Small intestine (tissue), 7 donors: Measurements from ENCODE around the gene ELOVL6. TPM values are rescaled to one million over a fixed set of nuclear protein-coding genes. Genes with fewer than 3 reads are reported as not detected.
A peak's percentile ranks its signal among the peaks of the same experiment; 100 is the strongest.
"Not testable (repeated sequence)": the region's sequence is repeated elsewhere in the genome, so short reads cannot be mapped to it uniquely, and the experiment has no call there.

Experiments used
- DNase-seq, 2 donors: peaks; one replicate each; pipeline versions ENCODE4 v3.0.0 to v3.0.0-alpha.2; 2013
- FAIRE-seq: peaks from 2 replicates; lab custom pipeline; 2012; peaks lifted over from hg19 to GRCh38; lab: Jason Lieb, UNC
- H3K27ac ChIP-seq, 3 donors: one replicate each; pipeline ENCODE4 v1.5.1; 2013; ENCODE audit warnings: low read length in 2 of 3, mild to moderate bottlenecking in 2 of 3, control low read depth in 1 of 3, inconsistent platforms in 1 of 3, low read depth in 1 of 3, moderate library complexity in 1 of 3
- H3K27me3 ChIP-seq, 3 donors: one replicate each; pipeline ENCODE4 v1.6.1; 2013; ENCODE audit warnings: low read length in 3 of 3, inconsistent platforms in 1 of 3; ENCODE audit not compliant: control insufficient read depth in 3 of 3, insufficient read depth in 3 of 3
- H3K36me3 ChIP-seq, 3 donors: one replicate each; pipeline ENCODE4 v1.6.1; 2013; ENCODE audit warnings: low read length in 3 of 3, inconsistent platforms in 1 of 3, low read depth in 1 of 3, mild to moderate bottlenecking in 1 of 3, moderate library complexity in 1 of 3; ENCODE audit not compliant: control insufficient read depth in 3 of 3, insufficient read depth in 2 of 3
- H3K4me1 ChIP-seq, 3 donors: one replicate each; pipeline ENCODE4 v1.6.1; 2013; ENCODE audit warnings: low read length in 2 of 3, inconsistent platforms in 1 of 3, low read depth in 1 of 3, mild to moderate bottlenecking in 1 of 3, moderate library complexity in 1 of 3; ENCODE audit not compliant: control insufficient read depth in 3 of 3, insufficient read depth in 2 of 3
- H3K4me3 ChIP-seq, 3 donors: one replicate each; pipeline ENCODE4 v1.5.1; 2013; ENCODE audit warnings: low read length in 3 of 3, control low read depth in 1 of 3, inconsistent platforms in 1 of 3, low read depth in 1 of 3, mild to moderate bottlenecking in 1 of 3, moderate library complexity in 1 of 3
- H3K9me3 ChIP-seq, 2 donors: one replicate each; pipeline ENCODE4 v1.6.1; 2013; ENCODE audit warnings: low read depth in 1 of 2, low read length in 1 of 2; ENCODE audit not compliant: control insufficient read depth in 2 of 2, insufficient read depth in 1 of 2
- WGBS, 3 donors: extraction: QIAGEN DNeasy Blood & Tissue Kit; methylation state at CpG; one replicate each; pipeline ENCODE4 v1.1.7; 2013; 5-methylcytosine and 5-hydroxymethylcytosine counted together
- polyA plus RNA-seq, 4 donors: library from polyadenylated mRNA; stranded (reverse) in 3 of 4; unstranded in 1 of 4; fragments of 200-250 nt in 3 of 4; fragments of 120-200 nt in 1 of 4; gene quantifications; one replicate each; pipeline versions ENCODE4 v1.2.1 to v1.2.3, GENCODE V29; 2013
- donor health status: healthy with polysubstance abuse.
- donor health status: control.
- donor health status: control.
- donor health status: Bipolar disorder and iron deficiency.
- donor health status: healthy.

The ELOVL6 gene
- polyA plus RNA-seq, 4 donors: 2.7 to 19.1 (median 5.2) TPM

- Histone ChIP-seq H3K9me3 (no peaks in the 10 kb centered on the region), H3K36me3 (peaks cover 0 to 6% (median 0%) of the 10 kb centered on the region in 3 donors), H3K4me3 (no peak overlapping the region), H3K27me3 (no peaks in the 10 kb centered on the region), H3K27ac (no peak overlapping the region), H3K4me1 (peaks cover 7 to 9% (median 8%) of the 10 kb centered on the region in 3 donors)
- no peak for FAIRE-seq
- DNase-seq: peak in 1 of 2 donors; percentile 35
- WGBS, 3 donors: 85 to 90% (median 86%) methylated on average over 5 of the region's 5 CpGs
Observed at GRCh38 chr4:110164251-110164650, 34.2 kb downstream of the ELOVL6 start.

GRCh38 chr4:110163327-110164069 is 34.9 kb downstream of the ELOVL6 start:
- Histone ChIP-seq H3K27me3 (no peaks in the 10 kb centered on the region), H3K4me3 (no peak overlapping the region), H3K27ac (no peak overlapping the region), H3K36me3 (peaks cover 0 to 6% (median 0%) of the 10 kb centered on the region in 3 donors), H3K9me3 (no peaks in the 10 kb centered on the region), H3K4me1 (peaks cover 7 to 9% (median 8%) of the 10 kb centered on the region in 3 donors)
- FAIRE-seq: no peak
- peak in 1 of 2 donors; percentile 64 for DNase-seq
- 23 to 72% (median 43%) methylated on average over 4 of the region's 4 CpGs for WGBS, 3 donors

- H3K4me1 ChIP-seq: peaks cover 7 to 9% (median 7%) of the 10 kb centered on the region in 3 donors
Observed at GRCh38 chr4:110160618-110161017, 37.8 kb downstream of the ELOVL6 start.

GRCh38 chr4:110159541-110159940 is 38.9 kb downstream of the ELOVL6 start:
- no peak for FAIRE-seq
- WGBS, 3 donors: 79 to 89% (median 80%) methylated on average over 4 of the region's 4 CpGs

More at GRCh38 chr4:110160618-110161017, 37.8 kb downstream of the ELOVL6 start:
- no peak overlapping the region for H3K27ac ChIP-seq
- no peaks in the 10 kb centered on the region for H3K9me3 ChIP-seq
- H3K36me3 ChIP-seq: peaks cover 0 to 3% (median 0%) of the 10 kb centered on the region in 3 donors
- DNase-seq (no peak), FAIRE-seq (no peak)
- H3K4me3 ChIP-seq: no peak overlapping the region
- H3K27me3 ChIP-seq: no peaks in the 10 kb centered on the region

GRCh38 chr4:110157580-110157979 is 40.8 kb downstream of the ELOVL6 start:
- WGBS, 3 donors: 81 to 93% (median 86%) methylated on average over 3 of the region's 3 CpGs
- Histone ChIP-seq H3K36me3 (peaks cover 0 to 3% (median 0%) of the 10 kb centered on the region in 3 donors), H3K4me3 (no peak overlapping the region), H3K27ac (no peak overlapping the region), H3K9me3 (no peaks in the 10 kb centered on the region), H3K4me1 (no peaks in the 10 kb centered on the region), H3K27me3 (no peaks in the 10 kb centered on the region)
- DNase-seq: no peak
- FAIRE-seq: no peak

More at GRCh38 chr4:110159541-110159940, 38.9 kb downstream of the ELOVL6 start:
- no peak for DNase-seq
- peaks cover 0 to 3% (median 0%) of the 10 kb centered on the region in 3 donors for H3K36me3 ChIP-seq
- peaks cover 2 to 7% (median 3%) of the 10 kb centered on the region in 3 donors for H3K4me1 ChIP-seq
- H3K27me3 ChIP-seq: no peaks in the 10 kb centered on the region
- H3K27ac ChIP-seq: no peak overlapping the region
- H3K9me3 ChIP-seq: no peaks in the 10 kb centered on the region
- H3K4me3 ChIP-seq: no peak overlapping the region

- H3K27me3 ChIP-seq, H3K9me3 ChIP-seq, H3K4me3 ChIP-seq, H3K36me3 ChIP-seq, FAIRE-seq, H3K27ac ChIP-seq, H3K4me1 ChIP-seq, DNase-seq: not testable (repeated sequence)
- 76 to 79% (median 79%) methylated on average over 5 of the region's 5 CpGs for whole genome bisulfite sequencing, 3 donors
Observed at GRCh38 chr4:110157166-110157565, 41.2 kb downstream of the ELOVL6 start.

GRCh38 chr4:110156442-110156841 is 42.0 kb downstream of the ELOVL6 start:
- WGBS, 3 donors: 92 to 98% (median 94%) methylated on average over 6 of the region's 6 CpGs
- no peak overlapping the region for H3K27ac ChIP-seq
- no peaks in the 10 kb centered on the region for H3K4me1 ChIP-seq
- H3K4me3 ChIP-seq: no peak overlapping the region
- no peaks in the 10 kb centered on the region for H3K9me3 ChIP-seq
- FAIRE-seq (no peak), DNase-seq (no peak)
- no peaks in the 10 kb centered on the region for H3K36me3 ChIP-seq
- H3K27me3 ChIP-seq: no peaks in the 10 kb centered on the region

- H3K9me3 ChIP-seq: no peaks in the 10 kb centered on the region
- 75 to 81% (median 78%) methylated on average over 4 of the region's 4 CpGs for WGBS, 3 donors
- H3K27me3 ChIP-seq: no peaks in the 10 kb centered on the region
- no peaks in the 10 kb centered on the region for H3K36me3 ChIP-seq
- DNase-seq (no peak), FAIRE-seq (no peak)
- H3K4me3 ChIP-seq: no peak overlapping the region
- H3K27ac ChIP-seq: no peak overlapping the region
- no peaks in the 10 kb centered on the region for H3K4me1 ChIP-seq
Observed at GRCh38 chr4:110155654-110156053, 42.8 kb downstream of the ELOVL6 start.
